Ovary (tissue), 3 donors: ENCODE measurements around the gene IL27RA.

Source experiments
- EP300 ChIP-seq: sonication (generic); formaldehyde crosslinking; IDR thresholded peaks from one replicate; pipeline ENCODE4 v1.6.1; 2017; ENCODE audit warnings: antibody characterized with exemption
- TF ChIP-seq, protein P1 (sequence below), 3 donors: fragments of 450-650 bp in 2 of 3; fragments of 200-600 bp in 1 of 3; IDR thresholded peaks; one replicate each; pipeline versions ENCODE4 v1.5.1 to v1.8.0; 2016 to 2022; ENCODE audit warnings: antibody characterized with exemption in 3 of 3, mild to moderate bottlenecking in 1 of 3
- donor health status: DM: no; HTN: no; CAD: no.

DNA sequence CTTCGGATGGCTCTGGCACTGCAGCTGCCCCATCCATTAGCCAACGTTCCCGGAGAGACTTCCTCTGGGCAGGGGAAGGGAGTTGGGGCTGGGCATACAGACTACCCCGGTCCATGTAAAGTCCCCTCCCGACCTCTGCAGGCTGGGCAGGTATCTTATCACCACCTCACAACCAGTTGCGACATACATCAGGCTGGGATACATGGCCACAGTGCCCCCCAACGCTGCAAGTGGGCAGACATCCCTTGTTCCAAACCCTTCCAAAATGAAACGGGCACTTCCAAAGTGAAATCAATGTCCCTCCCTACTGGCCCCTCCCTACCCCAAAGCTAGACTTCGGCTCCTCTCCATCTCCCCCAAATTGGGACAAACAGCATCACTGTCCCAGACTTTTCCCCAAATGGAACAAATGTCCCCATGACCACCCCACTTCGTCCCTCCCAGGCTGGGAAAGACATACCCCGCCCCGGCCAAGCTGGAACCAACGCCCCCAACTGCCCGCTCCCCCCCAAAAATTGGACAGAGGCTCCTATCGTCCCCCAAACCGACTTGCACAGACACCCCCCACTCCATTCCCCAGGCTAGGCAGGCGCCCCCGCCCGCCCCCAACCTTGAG, 25.3 kb downstream of the IL27RA start:
- TF ChIP-seq, protein P1, sequence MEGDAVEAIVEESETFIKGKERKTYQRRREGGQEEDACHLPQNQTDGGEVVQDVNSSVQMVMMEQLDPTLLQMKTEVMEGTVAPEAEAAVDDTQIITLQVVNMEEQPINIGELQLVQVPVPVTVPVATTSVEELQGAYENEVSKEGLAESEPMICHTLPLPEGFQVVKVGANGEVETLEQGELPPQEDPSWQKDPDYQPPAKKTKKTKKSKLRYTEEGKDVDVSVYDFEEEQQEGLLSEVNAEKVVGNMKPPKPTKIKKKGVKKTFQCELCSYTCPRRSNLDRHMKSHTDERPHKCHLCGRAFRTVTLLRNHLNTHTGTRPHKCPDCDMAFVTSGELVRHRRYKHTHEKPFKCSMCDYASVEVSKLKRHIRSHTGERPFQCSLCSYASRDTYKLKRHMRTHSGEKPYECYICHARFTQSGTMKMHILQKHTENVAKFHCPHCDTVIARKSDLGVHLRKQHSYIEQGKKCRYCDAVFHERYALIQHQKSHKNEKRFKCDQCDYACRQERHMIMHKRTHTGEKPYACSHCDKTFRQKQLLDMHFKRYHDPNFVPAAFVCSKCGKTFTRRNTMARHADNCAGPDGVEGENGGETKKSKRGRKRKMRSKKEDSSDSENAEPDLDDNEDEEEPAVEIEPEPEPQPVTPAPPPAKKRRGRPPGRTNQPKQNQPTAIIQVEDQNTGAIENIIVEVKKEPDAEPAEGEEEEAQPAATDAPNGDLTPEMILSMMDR (IDR thresholded peaks at IDR 0.05), result no peak
- TF ChIP-seq EP300, result no peak
